NCI-H82 treated with DMSO at 0.1 percent for 48 hours (cell line): ENCODE results near the gene EMB.
"Not testable (repeated sequence)": the region's sequence is repeated elsewhere in the genome, so short reads cannot be mapped to it uniquely, and the experiment has no call there.

ENCODE experiments used
- DNase-seq: peaks from one replicate; lab custom pipeline; 2025; ENCODE audit not compliant: unreplicated experiment; lab: John Stamatoyannopoulos, UW

EMB gene

GRCh38 chr5:50440651-50441492 is at the start of gene EMB:
TSS of gene EMB (minus strand) at chr5:50441288. CDS start at chr5:50441151, 137 bp downstream.
- no peak for DNase-seq

GRCh38 chr5:50489491-50489890 is 48.4 kb upstream of the EMB start:
- DNase-seq: not testable (repeated sequence)

- not testable (repeated sequence) for DNase-seq
Measured at GRCh38 chr5:50478790-50479189, 37.7 kb upstream of the EMB start.

GRCh38 chr5:50476549-50476948 is 35.5 kb upstream of the EMB start:
- no peak for DNase-seq

- not testable (repeated sequence) for DNase-seq
Measured at GRCh38 chr5:50465015-50465414, 23.9 kb upstream of the EMB start.

GRCh38 chr5:50463726-50464125 is 22.6 kb upstream of the EMB start:
- no peak for DNase-seq

- no peak for DNase-seq
Measured at GRCh38 chr5:50463047-50463446, 22.0 kb upstream of the EMB start.

GRCh38 chr5:50462579-50462978 is 21.5 kb upstream of the EMB start:
- not testable (repeated sequence) for DNase-seq

- not testable (repeated sequence) for DNase-seq
Measured at GRCh38 chr5:50458372-50458771, 17.3 kb upstream of the EMB start.

- not testable (repeated sequence) for DNase-seq
Measured at GRCh38 chr5:50449241-50449640, 8.2 kb upstream of the EMB start.

GRCh38 chr5:50447941-50448340 is 6.9 kb upstream of the EMB start:
- no peak for DNase-seq

- DNase-seq: no peak
Measured at GRCh38 chr5:50447228-50447627, 6.1 kb upstream of the EMB start.

- DNase-seq: no peak
Measured at GRCh38 chr5:50445296-50445949, 4.3 kb upstream of the EMB start.

- DNase-seq: not testable (repeated sequence)
Measured at GRCh38 chr5:50442559-50443539, 1.8 kb upstream of the EMB start.

- no peak for DNase-seq
Measured at GRCh38 chr5:50441493-50441955, 436 bp upstream of the EMB start.

GRCh38 chr5:50439221-50439620 is 1.9 kb downstream of the EMB start:
- no peak for DNase-seq

GRCh38 chr5:50438060-50438459 is 3.0 kb downstream of the EMB start:
- DNase-seq: not testable (repeated sequence)

- no peak for DNase-seq
Measured at GRCh38 chr5:50435168-50435567, 5.9 kb downstream of the EMB start.

- not testable (repeated sequence) for DNase-seq
Measured at GRCh38 chr5:50431133-50431904, 9.8 kb downstream of the EMB start.

- DNase-seq: not testable (repeated sequence)
Measured at GRCh38 chr5:50423100-50423799, 17.8 kb downstream of the EMB start.
